ENCODE data around the gene ATG2B. TPM values are rescaled to one million over a fixed set of nuclear protein-coding genes. Genes with fewer than 3 reads are reported as not detected.

The ATG2B gene
- polyA plus RNA-seq, 3 donors = 0.94 to 6.7 (median 1.3) TPM

DNA sequence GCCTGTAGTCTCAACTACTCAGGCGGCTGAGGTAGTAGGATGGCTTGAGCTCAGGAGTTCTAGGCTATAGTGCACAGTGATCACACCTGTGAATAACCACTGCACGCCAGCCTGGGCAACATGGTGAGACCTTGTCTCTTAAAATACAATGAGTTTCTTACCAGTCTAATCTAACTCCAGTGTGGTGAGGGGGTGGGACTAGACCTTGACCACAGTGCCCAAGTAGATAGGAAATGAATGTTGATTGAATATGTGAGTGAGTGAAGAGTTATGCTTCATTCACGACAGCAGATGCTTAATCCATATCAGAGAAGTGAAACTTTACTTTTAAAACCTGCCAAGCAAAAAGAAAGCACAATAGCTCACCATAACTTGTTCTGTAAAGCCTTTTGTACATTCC, 17.6 kb upstream of the ATG2B start:
- Mint-ChIP-seq H3K27ac (no peak overlapping the region), H3K4me3 (no peak overlapping the region), H3K4me1 (no peaks in the 10 kb centered on the region), H3K36me3 (peaks cover 21 to 25% of the 10 kb centered on the region in 2 donors), H3K9me3 (no peaks in the 10 kb centered on the region), H3K27me3 (ENCODE audit: low read depth in 3 of 3) (peaks cover 0 to 2% (median 2%) of the 10 kb centered on the region in 3 donors)
- H3K27me3 ChIP-seq (ENCODE audit: control insufficient read depth in 2 of 2, insufficient read depth in 2 of 2, low read length in 2 of 2) = no peaks in the 10 kb centered on the region
- no peaks in the 10 kb centered on the region for H3K79me2 ChIP-seq (ENCODE audit: insufficient read depth, low read length)
- H3K4me1 ChIP-seq (ENCODE audit: control insufficient read depth in 1 of 2, insufficient read depth in 2 of 2, low read length in 2 of 2) = no peaks in the 10 kb centered on the region
- WGBS (ENCODE audit: insufficient coverage) = 100% methylated on average over 1 of the region's 3 CpGs
- H3K4me2 ChIP-seq (replicated peaks; ENCODE audit: extremely low read depth, low read length, poor library complexity, severe bottlenecking) = no peak overlapping the region
- no peak for DNase-seq
- no peak overlapping the region for H3K4me3 ChIP-seq (replicated peaks in 1 of 3; ENCODE audit: low read depth in 2 of 3, low read length in 3 of 3)
- TF ChIP-seq, protein P1, sequence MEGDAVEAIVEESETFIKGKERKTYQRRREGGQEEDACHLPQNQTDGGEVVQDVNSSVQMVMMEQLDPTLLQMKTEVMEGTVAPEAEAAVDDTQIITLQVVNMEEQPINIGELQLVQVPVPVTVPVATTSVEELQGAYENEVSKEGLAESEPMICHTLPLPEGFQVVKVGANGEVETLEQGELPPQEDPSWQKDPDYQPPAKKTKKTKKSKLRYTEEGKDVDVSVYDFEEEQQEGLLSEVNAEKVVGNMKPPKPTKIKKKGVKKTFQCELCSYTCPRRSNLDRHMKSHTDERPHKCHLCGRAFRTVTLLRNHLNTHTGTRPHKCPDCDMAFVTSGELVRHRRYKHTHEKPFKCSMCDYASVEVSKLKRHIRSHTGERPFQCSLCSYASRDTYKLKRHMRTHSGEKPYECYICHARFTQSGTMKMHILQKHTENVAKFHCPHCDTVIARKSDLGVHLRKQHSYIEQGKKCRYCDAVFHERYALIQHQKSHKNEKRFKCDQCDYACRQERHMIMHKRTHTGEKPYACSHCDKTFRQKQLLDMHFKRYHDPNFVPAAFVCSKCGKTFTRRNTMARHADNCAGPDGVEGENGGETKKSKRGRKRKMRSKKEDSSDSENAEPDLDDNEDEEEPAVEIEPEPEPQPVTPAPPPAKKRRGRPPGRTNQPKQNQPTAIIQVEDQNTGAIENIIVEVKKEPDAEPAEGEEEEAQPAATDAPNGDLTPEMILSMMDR (IDR thresholded peaks at IDR 0.05) = no peak
- no peaks in the 10 kb centered on the region for H4K20me1 ChIP-seq (ENCODE audit: insufficient read depth, low read length)
- peaks cover 21 to 38% of the 10 kb centered on the region in 2 donors for H3K36me3 ChIP-seq (replicated peaks in 1 of 2; ENCODE audit: control insufficient read depth in 1 of 2, insufficient read depth in 2 of 2, low read length in 2 of 2)
- no peak overlapping the region for H2AFZ ChIP-seq (ENCODE audit: insufficient read depth, low read depth, low read length, poor library complexity, severe bottlenecking)
- intact Hi-C loops (cut with micrococcal nuclease) = no loop called here
- no peaks in the 10 kb centered on the region for H3K9me3 ChIP-seq (replicated peaks in 1 of 2; ENCODE audit: control insufficient read depth in 1 of 2, insufficient read depth in 1 of 2, low read length in 2 of 2)
- no peak overlapping the region for H3K9ac ChIP-seq (ENCODE audit: insufficient read depth, low read length, poor library complexity, severe bottlenecking)
- no peak overlapping the region for H3K27ac ChIP-seq (ENCODE audit: low read depth in 1 of 2, low read length in 2 of 2)

- Histone ChIP-seq H3K27me3 (ENCODE audit: control insufficient read depth in 2 of 2, insufficient read depth in 2 of 2, low read length in 2 of 2) (no peaks in the 10 kb centered on the region), H3K79me2 (ENCODE audit: insufficient read depth, low read length) (peaks cover 12% of the 10 kb centered on the region), H4K20me1 (ENCODE audit: insufficient read depth, low read length) (no peaks in the 10 kb centered on the region), H3K4me1 (ENCODE audit: control insufficient read depth in 1 of 2, insufficient read depth in 2 of 2, low read length in 2 of 2) (no peaks in the 10 kb centered on the region), H3K4me2 (replicated peaks; ENCODE audit: extremely low read depth, low read length, poor library complexity, severe bottlenecking) (no peak overlapping the region), H3K9me3 (replicated peaks in 1 of 2; ENCODE audit: control insufficient read depth in 1 of 2, insufficient read depth in 1 of 2, low read length in 2 of 2) (no peaks in the 10 kb centered on the region), H3K9ac (ENCODE audit: insufficient read depth, low read length, poor library complexity, severe bottlenecking) (no peak overlapping the region), H2AFZ (ENCODE audit: insufficient read depth, low read depth, low read length, poor library complexity, severe bottlenecking) (no peak overlapping the region), H3K27ac (ENCODE audit: low read depth in 1 of 2, low read length in 2 of 2) (no peak overlapping the region), H3K4me3 (replicated peaks in 1 of 3; ENCODE audit: low read depth in 2 of 3, low read length in 3 of 3) (no peak overlapping the region), H3K36me3 (replicated peaks in 1 of 2; ENCODE audit: control insufficient read depth in 1 of 2, insufficient read depth in 2 of 2, low read length in 2 of 2) (no peaks in the 10 kb centered on the region)
- TF ChIP-seq, protein P1 (IDR thresholded peaks at IDR 0.05) = no peak
- peaks cover 0 to 2% (median 2%) of the 10 kb centered on the region in 3 donors for H3K27me3 Mint-ChIP-seq (ENCODE audit: low read depth in 3 of 3)
- no peaks in the 10 kb centered on the region for H3K4me1 Mint-ChIP-seq
- WGBS (ENCODE audit: insufficient coverage) = 90% methylated on average over 2 of the region's 3 CpGs
- H3K36me3 Mint-ChIP-seq = peaks cover 2% of the 10 kb centered on the region in 2 donors
- no peak overlapping the region for H3K4me3 Mint-ChIP-seq
- H3K9me3 Mint-ChIP-seq = no peaks in the 10 kb centered on the region
- DNase-seq = no peak
- intact Hi-C loops (cut with micrococcal nuclease) = no loop called here
- H3K27ac Mint-ChIP-seq = no peak overlapping the region
Observed at GRCh38 chr14:96376093-96376492, 13.0 kb upstream of the ATG2B start.
